ENCODE results near the gene CHAT.
A peak's percentile ranks its signal among the peaks of the same experiment; 100 is the strongest.

CHAT gene

GRCh38 chr10:49600781-49601400 is 12.9 kb upstream of the CHAT start:
- DNase-seq (ENCODE audit: low read depth) = peak; percentile 18
- no peak overlapping the region for H3K4me3 ChIP-seq (ENCODE audit: low read length)
- no peak for TF ChIP-seq CTCF (conservative IDR thresholded peaks at IDR 0.05; ENCODE audit: low read length)

- TF ChIP-seq CTCF (conservative IDR thresholded peaks at IDR 0.05; ENCODE audit: low read length) = no peak
- DNase-seq (ENCODE audit: low read depth) = no peak
- no peak overlapping the region for H3K4me3 ChIP-seq (ENCODE audit: low read length)
Observed at GRCh38 chr10:49601857-49602256, 12.0 kb upstream of the CHAT start.

- no peak for TF ChIP-seq CTCF (conservative IDR thresholded peaks at IDR 0.05; ENCODE audit: low read length)
- no peak overlapping the region for H3K4me3 ChIP-seq (ENCODE audit: low read length)
- DNase-seq (ENCODE audit: low read depth) = no peak
Observed at GRCh38 chr10:49602380-49603023, 11.3 kb upstream of the CHAT start.

- TF ChIP-seq CTCF (conservative IDR thresholded peaks at IDR 0.05; ENCODE audit: low read length) = no peak
- DNase-seq (ENCODE audit: low read depth) = no peak
- no peak overlapping the region for H3K4me3 ChIP-seq (ENCODE audit: low read length)
Observed at GRCh38 chr10:49605216-49605938, 8.5 kb upstream of the CHAT start.

GRCh38 chr10:49605939-49606509 is 7.8 kb upstream of the CHAT start:
- DNase-seq (ENCODE audit: low read depth) = no peak
- TF ChIP-seq CTCF (conservative IDR thresholded peaks at IDR 0.05; ENCODE audit: low read length) = no peak
- no peak overlapping the region for H3K4me3 ChIP-seq (ENCODE audit: low read length)

GRCh38 chr10:49606981-49607535 is 6.8 kb upstream of the CHAT start:
- TF ChIP-seq CTCF (conservative IDR thresholded peaks at IDR 0.05; ENCODE audit: low read length) = no peak
- H3K4me3 ChIP-seq (ENCODE audit: low read length) = no peak overlapping the region
- DNase-seq (ENCODE audit: low read depth) = peak; percentile 62

Data from AG10803 (cell line).